LNCaP clone FGC (cell line): ENCODE data around the gene BBC3.
A peak's percentile ranks its signal among the peaks of the same experiment; 100 is the strongest.

Source experiments
- DNase-seq: peaks from one replicate; pipeline ENCODE4 v3.0.0-alpha.2; 2011; ENCODE audit warnings: low read depth
- H3K4me3 ChIP-seq: 2 replicates; pipeline ENCODE4 v1.5.1; 2011; ENCODE audit warnings: mild to moderate bottlenecking, low read depth, low read length, control low read depth
- TF ChIP-seq, protein P1 (sequence below): IDR thresholded peaks from 2 replicates; pipeline ENCODE4 v1.5.1; 2012; ENCODE audit warnings: mild to moderate bottlenecking; ENCODE audit not compliant: control insufficient read depth, insufficient read depth; ENCODE audit errors: extremely low read depth

BBC3 gene

GRCh38 chr19:47203254-47203653 is 27.7 kb downstream of the BBC3 start:
- TF ChIP-seq, protein P1, sequence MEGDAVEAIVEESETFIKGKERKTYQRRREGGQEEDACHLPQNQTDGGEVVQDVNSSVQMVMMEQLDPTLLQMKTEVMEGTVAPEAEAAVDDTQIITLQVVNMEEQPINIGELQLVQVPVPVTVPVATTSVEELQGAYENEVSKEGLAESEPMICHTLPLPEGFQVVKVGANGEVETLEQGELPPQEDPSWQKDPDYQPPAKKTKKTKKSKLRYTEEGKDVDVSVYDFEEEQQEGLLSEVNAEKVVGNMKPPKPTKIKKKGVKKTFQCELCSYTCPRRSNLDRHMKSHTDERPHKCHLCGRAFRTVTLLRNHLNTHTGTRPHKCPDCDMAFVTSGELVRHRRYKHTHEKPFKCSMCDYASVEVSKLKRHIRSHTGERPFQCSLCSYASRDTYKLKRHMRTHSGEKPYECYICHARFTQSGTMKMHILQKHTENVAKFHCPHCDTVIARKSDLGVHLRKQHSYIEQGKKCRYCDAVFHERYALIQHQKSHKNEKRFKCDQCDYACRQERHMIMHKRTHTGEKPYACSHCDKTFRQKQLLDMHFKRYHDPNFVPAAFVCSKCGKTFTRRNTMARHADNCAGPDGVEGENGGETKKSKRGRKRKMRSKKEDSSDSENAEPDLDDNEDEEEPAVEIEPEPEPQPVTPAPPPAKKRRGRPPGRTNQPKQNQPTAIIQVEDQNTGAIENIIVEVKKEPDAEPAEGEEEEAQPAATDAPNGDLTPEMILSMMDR = no peak
- DNase-seq = no peak
- H3K4me3 ChIP-seq = no peak overlapping the region

DNA sequence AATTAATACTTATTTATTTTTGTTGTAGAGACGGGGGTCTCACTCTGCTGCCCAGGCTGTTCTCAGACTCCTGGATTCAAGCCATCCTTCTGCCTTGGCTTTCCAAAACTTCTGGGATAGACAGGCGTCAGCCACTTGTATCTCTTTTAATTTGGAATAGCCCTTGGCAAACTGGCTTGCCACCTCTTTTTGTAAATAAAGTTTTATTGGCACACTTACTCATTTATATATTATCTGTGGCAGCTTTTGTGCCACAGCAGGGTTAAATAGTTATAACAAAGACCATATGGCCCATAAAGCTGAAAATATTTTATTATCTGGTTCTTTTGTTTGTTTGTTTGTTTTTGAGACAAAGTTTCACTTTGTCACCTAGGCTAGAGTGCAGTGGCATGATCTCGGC is 30.5 kb downstream of the BBC3 start:
- TF ChIP-seq, protein P1 = no peak
- no peak overlapping the region for H3K4me3 ChIP-seq
- no peak for DNase-seq

DNA sequence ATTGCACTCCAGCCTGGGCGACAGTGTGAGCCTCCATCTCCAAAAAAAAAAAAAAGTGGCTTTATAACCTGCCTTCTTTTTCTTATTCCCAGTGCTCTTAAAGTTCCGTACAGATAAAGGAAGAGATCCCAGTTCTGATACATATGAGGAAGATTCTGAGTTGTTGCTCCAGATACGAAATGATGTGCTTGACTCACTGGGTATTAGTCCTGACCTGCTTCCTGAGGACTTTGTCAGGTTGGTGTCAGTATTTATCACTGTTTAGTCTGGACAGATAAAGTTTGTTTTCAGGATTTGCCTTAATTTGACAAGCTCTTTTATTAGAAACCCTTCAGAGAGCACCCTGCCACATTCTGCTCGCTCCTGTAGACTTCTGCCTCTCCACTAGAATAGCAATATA is 33.9 kb downstream of the BBC3 start:
- no peak for DNase-seq
- no peak overlapping the region for H3K4me3 ChIP-seq
- TF ChIP-seq, protein P1 = no peak

GRCh38 chr19:47195434-47195833 is 35.6 kb downstream of the BBC3 start:
- DNase-seq = no peak
- TF ChIP-seq, protein P1 = no peak
- no peak overlapping the region for H3K4me3 ChIP-seq

- H3K4me3 ChIP-seq = no peak overlapping the region
- DNase-seq = peak; percentile 47
- TF ChIP-seq, protein P1 = no peak
Observed at GRCh38 chr19:47190167-47190727, 40.8 kb downstream of the BBC3 start.

DNA sequence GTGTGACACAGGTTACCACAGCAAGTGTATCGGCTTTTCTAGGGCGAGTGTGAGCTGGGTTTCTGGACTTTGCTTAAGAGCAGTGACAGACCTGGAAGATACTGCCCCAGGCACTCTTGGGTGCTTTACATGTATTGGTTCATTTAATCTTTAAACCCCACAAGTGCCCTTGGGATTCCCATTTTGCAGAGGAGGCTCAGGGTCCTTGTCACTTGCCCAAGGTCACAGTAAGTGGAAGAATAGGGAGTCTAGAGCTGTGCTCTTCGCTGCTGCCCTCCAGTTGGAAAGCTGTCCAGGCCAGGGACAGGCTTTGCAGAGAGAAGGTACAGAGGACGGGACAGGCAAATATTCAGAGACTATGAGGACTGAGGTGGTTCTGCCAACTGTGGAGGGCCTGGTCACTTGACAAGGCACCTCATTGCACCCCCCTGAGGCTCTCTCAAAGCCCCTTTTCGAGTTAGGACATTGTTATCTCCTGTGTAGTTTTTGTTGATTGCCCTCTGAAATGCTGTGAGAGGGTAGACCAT is 42.4 kb downstream of the BBC3 start:
- no peak overlapping the region for H3K4me3 ChIP-seq
- no peak for DNase-seq
- TF ChIP-seq, protein P1 = no peak

DNA sequence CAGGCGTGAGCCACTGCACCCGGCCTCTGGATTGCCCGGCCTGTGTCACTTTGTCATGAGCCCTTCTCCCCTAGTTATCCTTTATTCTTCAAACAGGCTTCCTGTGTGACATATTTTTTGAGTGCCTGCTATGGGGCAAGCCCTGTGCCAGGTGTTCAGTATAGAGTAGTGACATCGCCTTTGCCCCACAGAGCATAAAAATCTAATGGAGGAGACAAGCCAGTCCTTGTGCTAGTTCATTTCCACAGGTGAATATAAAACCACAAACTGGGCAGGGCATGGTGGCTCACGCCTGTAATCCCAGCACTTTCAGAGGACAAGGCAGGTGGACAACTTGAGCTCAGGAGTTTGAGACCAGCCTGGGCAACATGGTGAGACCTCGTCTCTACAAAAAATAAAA is 43.2 kb downstream of the BBC3 start:
- no peak overlapping the region for H3K4me3 ChIP-seq
- DNase-seq = no peak
- TF ChIP-seq, protein P1 = no peak
